ENCODE data around the gene EGFL7.

The EGFL7 gene

DNA sequence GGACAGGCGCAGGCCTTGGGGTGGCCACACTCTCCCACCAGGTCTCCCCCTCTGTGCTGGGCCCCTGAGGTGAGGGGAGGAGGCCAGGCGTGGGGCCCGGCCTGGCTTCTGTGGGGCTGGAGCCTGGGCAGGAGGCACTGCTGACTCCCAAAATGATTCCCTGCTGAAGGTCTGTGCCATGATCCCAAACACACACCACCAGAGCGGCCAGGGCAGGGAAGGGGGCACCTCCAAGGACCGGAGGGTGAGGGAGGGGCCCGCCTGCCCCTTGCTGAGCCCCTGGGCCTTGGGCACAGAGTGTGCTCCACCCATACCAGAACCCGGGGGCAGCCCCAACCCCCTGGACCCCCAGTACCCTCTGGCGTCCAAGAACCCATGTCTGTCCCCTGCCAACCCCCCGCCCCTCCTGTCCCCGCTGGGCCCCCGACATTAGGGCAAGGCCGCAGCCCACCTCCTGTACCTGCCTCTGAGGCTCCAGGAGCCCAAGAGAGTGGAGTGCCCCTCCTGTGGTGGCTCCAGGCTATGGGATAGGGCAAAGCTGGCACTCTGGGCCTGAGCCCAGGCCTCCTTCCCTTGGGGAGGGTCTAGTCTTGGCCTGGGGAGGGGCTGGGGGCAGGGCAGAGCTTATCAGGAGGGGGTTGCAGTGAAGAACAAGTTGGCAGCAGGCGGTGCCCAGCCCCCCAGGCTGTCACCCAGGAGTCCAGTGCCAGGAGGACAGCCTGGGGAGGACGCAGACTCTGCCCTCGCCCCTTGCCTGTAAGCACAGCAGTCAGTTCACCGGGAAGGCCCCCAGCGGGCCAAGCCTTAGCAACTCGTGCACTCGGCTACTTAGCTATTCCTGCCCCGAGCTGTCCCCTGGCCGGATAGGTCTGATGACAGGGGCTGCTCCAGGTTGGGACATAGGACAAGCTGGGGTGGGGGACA lies 2.6 kb upstream of the EGFL7 start:
- no peak for DNase-seq (ENCODE audit: low spot score)

DNA sequence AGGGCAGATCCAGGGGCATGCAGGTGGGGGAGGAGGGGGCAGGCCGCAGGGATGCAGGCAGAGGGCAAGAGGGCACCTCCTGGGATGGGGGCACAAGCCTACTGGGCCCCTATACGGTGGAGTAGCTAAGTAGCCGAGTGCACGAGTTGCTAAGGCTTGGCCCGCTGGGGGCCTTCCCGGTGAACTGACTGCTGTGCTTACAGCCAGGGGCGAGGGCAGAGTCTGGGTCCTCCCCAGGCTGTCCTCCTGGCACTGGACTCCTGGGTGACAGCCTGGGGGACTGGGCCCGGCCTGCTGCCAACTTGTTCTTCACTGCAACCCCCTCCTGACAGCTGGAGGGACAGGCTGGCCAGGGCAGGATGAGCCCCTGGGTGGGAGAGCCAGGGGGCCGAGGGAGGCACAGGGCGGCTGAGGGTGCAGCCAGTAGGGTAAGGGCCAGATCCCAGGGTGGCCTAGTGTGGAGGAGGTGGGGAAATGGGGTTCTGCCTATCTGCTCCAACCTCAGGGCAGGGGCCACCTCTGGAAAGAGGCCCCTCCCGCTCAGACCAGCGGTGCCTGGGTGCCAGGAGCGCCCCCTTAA lies 1.7 kb upstream of the EGFL7 start:
- no peak for DNase-seq (ENCODE audit: low spot score)

DNA sequence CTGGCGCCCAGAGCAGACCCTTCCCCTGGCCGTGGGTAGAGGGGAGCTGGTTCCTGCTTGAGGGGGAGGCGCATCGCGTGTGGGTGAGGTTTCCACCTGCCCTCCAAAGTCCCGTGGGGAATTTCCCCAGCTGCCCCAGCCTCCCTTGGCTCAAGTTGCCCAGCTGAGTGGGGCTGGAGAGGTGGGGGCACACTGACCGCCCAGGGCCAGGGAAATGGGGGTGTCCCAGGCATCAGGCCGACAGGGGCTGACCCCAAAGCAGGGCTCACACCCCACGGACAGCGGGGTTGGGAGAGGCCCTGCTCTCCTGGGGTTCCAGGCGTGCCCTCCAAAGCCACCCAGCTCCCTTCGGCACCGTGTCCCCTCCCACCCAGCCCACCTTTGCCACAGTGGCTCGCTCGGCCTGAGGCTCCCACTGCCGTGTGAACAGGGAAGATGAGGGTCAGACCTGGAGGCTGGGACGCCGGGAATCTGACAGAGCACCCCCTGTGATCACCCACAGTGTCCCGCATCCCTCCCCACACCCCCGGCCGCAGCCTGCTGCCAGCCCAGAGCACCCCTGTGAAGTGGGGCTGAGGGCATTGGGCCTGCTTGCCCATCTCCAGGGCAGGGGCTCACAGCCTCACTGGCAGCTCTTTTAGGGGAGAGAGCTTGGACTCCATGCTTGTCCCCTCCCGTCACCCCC lies 933 bp upstream of the EGFL7 start:
- no peak for DNase-seq (ENCODE audit: low spot score)

DNA sequence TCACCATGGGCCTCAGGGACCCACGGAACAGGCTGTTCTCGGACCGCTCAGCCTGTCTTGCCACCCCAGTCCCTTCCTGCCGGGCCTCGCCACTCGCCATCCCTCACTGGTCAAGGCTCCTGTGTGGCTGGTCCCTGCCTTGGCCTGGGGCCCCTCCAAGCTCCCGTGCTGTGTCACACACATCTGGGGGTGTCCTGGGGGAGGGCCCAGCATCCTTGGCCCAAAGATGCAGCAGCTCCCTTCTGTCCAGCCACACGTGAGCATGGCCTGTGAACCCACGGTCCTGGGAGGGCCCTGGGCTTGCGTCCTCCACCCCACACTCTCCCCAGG lies 425 bp upstream of the EGFL7 start:
- no peak for DNase-seq (ENCODE audit: low spot score)

DNA sequence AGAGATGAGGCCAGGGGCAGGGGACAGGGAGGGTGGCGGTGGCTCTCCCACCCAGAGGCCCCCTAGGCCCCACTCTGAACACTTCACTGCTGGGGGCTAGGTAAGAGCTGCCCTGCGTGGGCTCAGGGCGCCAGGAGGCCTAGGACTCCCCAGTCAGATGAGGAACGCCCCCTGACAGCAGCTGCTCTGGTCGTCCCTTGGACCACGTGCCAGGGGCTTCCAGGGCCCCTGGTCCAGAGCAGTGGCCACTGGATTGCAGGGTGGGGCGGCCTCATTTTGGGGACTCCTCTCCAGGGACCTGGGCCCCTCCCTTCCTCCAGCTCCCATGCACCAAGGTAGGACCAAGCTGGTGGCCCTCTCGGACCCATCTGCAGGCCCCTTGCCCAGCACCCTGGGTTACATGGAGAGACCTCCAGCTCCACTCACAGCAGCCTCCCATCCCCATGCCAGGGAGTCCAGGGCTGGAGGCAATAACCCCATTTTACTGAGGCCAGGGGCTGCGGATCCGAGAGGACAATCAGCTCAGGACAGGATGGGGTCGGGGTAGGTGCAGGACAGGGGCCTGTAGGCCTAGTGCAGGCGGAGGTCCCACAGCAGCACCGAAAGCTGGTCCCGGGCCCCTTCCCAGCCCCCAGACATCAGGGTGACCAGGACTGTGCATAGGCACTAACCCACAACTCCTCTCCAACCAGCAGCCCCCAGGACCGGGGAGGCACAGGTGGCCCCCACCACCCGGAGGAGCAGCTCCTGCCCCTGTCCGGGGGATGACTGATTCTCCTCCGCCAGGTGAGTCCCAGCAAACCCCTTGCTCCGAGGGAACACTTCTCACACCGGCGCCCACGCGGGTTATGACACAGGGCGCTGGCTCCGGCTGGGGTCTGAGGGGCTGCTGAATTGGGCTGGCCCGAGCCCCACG lies 1.5 kb downstream of the EGFL7 start:
- DNase-seq (ENCODE audit: low spot score): no peak

DNA sequence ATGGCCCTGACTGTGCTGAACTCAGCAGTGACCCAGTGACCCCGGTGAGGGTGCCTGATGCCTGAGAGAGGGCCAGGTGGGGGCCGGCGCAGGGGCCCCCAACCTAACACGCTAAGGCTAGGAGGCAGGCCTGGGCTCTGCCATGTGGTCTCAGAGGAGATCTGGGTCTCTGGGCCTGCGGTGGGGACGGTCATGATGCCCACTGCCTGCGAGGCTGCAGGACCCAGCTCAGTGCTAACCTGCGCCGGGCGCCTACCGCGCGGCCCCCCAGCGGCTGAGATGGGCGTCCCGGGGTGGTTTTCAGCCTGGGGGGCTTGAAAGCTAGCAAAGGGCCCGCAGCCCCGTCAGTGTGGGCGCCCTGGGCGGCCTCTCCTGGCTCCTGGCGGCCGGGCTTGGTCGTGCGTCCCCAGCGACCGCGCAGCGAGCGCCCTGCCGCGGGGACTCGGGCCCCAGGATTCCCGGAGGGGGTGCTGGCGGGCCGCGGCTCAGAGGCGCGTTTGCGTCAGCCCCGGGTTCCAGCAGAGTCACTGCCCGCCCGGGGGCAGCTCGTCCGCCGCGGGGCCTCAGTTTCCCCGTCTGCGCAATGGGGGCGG lies 2.5 kb downstream of the EGFL7 start:
- DNase-seq (ENCODE audit: low spot score): no peak

DNA sequence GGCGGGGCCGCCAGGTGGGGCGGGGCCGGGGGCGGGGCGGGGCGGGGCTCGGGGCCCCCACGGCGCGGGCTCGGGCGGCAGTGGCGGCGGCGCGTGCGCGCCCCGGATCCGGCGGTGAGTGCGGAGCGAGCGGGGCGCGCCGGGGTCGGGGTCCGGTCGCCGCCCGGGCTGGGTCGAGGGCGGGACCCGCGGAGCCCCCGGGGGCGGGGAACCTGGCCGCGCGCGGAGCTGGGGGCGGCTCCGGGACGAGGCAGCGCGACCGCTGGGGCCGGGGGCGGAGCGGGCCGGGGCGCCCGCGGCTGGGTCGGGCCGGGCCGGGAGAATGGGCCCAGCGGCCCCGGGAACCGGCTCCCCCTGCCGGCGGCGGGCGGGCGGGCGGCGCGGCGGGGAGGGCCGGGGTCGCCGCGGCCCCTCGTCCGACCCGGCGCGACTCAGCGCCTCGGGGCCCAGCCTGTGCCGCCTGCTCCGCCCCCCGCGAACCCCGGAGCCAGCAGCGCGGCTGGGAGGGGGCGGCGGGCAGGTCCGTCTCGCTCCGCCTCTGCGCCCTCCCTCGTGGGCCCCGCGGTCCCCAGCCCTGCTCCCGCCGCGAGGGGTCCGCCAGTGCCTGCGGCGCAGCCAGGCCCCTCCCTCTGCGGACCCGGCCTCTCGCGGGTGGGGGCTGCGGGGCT lies 3.1 kb downstream of the EGFL7 start:
- no peak for DNase-seq (ENCODE audit: low spot score)

DNA sequence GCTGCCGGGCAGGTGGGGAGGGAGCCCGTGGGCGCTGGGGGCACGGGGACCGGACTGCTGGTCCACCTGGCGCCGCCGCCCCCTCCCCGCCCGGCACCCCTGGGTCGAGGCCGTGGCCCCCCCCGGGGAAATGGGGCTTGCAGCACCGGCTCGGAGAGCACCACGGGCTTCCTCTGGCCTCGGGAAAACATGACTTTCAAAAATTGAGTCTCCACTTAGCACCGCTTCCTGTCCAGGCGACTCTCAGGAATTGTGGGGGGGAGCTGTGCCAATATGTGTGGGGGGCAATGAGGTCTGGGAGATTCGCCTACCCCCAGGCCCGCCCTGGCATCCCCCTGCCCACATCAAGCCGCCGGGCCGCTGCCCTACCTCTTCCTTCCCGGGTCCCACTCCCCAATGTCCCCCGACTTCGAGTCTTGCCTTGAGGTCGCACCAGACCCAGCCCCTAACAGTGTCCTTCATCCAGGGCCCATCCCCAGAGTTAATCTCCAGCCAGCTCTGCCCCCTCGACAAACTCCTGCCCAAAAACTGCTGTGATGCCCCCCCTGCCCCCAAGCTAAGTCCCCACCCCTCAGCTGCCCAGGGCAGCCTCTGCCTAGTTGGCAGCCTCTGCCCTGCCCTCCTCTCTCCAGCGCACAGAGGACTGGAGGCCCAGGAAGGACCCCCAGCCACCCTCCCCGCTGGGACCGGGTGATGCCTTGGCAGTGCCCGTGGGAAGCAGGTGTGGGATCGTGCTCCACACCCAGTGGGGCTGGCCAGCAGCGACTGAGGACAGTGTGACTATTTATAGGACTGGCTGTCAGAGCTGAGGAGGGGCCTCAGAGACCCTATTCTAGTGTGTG lies 3.9 kb downstream of the EGFL7 start:
- DNase-seq (ENCODE audit: low spot score): no peak

DNA sequence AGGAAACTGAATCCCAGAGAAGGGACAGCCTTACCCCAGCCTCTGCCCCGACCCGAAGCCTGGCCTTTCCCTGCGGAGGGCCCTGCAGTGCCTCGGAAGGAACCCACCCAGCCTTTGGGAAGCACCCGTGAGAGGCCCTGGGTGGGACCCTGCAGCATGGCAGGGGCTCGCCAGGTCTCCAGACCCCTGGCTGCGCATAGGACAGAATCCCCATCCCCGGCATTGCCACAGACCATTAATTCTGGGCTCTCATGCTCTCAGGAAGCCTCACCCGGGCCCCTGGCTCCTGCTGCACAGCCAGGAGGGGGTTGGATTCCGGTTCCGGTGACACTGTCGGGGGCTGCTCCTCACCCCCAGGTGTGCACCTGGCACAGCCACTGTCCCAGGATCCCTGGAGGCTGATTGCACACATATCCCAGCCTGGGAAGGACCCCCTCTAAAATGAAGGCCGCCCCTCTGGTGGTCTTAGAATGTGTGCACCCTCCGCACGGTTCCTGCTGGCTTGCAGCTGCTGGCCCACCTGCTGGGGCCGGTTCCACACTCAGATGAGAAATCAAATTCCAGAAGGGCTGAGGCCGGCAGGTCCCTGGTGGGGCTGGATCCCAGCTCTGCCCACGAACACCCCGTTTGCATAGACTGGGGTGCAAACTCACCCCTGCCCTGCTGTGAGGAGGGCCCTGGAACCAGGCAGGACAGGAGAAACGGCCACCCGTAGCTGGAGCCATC lies 4.7 kb downstream of the EGFL7 start:
- no peak for DNase-seq (ENCODE audit: low spot score)

DNA sequence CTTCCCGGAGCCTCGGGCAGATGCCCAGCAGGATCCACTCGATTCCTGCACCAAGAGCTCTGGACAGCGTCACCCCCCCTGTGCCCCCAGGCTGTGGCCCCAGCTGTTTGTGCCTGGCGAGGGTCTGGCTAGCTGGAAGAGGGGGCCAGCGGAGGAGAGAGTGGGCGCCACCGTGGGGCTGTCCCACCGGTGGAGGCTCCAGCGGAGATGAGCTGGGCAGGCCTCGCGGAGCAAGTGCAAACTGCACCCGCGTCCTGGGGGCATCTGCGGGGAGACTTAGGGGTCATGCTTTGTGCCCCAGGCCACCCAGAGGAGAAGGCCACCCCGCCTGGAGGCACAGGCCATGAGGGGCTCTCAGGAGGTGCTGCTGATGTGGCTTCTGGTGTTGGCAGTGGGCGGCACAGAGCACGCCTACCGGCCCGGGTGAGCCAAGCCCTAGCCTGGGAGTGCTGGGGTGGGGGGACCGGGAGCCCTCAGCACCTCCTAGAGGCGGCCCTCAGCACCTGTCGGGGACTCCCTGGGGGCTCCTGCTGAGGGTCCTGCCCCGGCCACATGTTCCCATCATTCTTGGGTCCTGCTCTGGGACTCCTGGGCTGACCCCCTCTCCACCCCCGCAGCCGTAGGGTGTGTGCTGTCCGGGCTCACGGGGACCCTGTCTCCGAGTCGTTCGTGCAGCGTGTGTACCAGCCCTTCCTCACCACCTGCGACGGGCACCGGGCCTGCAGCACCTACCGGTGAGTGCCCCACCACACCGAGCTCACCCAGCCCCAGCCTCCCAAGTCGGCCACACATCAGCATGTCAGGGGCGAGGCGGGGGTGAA lies 5.4 kb downstream of the EGFL7 start:
- no peak for DNase-seq (ENCODE audit: low spot score)

DNA sequence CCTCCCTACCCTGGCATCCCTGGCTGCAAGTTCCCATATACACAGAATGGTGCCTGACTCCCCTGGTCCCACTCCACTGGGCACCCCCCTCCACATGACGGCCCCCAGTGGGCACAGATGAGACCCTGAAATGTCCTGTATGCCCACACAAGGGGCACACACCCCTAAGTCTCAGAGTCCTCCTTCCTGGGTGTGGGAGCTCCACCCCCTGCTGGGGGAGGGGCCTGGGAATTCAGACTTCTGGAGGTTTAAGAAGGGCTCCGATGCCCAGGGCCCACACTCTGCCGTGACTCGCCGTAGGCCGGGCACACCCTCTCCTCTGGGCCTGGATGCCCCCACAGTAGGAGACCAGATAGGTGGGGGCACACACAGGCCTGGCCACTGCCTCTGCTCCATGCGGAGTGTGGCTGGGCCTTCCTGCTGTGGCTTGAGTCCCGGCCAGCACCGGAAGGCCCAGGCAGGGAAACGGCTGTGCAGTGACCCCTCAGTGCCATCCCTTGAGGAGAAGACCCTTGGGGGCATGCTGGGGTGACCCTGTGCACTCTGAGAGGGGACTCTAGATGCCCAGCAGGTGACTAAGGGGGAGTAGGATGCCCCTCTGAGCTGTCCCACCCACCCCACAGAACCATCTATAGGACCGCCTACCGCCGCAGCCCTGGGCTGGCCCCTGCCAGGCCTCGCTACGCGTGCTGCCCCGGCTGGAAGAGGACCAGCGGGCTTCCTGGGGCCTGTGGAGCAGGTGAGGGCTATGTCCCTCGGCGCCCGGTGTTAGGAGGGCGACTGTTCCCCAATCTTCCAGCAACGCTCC lies 6.5 kb downstream of the EGFL7 start:
- no peak for DNase-seq (ENCODE audit: low spot score)

DNA sequence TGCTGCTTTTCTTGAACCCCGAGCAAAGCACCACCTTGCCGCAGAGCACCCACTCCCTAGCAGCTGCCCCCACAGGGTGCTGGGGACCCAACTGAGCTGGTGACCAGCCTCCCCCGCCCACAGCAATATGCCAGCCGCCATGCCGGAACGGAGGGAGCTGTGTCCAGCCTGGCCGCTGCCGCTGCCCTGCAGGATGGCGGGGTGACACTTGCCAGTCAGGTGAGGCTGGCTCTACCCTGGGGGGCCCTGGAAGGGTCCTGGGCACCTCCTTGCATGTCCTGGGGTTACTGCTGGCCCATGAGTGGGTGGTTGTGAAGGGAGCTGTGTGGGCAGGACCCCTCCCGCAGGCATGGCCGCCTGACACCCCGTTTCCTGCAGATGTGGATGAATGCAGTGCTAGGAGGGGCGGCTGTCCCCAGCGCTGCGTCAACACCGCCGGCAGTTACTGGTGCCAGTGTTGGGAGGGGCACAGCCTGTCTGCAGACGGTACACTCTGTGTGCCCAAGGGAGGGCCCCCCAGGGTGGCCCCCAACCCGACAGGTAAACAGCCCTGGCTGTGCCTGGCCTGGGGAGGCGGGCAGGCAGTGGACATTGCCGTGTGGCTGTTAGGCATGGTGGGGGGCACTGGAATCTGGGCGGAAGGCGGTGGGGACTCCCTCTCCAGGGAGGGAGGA lies 7.2 kb downstream of the EGFL7 start:
- no peak for DNase-seq (ENCODE audit: low spot score)

DNA sequence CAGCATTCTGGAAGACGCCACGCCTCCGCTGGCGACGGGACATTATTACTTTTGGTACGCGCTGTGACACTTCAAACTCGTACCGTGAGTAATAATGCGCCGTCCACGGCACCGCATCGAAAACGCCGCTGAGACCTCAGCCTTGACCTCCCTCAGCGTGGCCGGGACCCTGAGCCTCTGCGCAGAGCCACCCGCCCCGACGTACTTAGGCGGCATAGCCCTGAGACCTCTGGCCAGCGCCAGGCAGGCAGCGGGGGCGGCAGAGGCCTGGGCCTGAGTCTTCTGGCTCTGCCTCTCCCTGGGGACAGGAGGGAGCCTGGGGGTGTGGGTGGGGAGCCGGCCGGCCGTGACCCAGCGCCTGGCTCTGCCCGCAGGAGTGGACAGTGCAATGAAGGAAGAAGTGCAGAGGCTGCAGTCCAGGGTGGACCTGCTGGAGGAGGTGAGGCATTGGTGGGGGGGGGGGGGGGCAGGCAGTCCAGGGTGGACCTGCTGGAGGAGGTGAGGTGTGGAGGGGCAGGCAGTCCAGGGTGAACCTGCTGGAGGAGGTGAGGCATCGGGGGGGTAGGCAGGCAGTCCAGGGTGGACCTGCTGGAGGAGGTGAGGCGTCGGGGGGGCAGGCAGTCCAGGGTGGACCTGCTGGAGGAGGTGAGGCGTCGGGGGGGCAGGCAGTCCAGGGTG lies 8.0 kb downstream of the EGFL7 start:
- no peak for DNase-seq (ENCODE audit: low spot score)

DNA sequence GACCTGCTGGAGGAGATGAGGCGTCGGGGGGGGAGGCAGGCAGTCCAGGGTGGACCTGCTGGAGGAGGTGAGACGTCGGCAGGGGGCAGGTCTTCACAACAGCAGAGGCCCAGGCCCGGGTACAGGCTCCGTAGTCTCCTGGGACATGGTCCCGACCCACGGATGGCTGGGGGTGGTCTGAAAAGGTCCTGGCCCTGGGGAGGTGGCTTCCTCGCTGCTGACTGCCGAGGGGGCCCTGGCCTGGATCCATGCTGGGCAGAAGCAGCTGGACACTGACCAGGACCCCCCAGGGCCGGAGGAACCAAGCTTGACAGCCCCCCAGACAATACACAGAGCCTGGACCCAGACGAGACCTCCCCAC lies 8.5 kb downstream of the EGFL7 start:
- no peak for DNase-seq (ENCODE audit: low spot score)

DNA sequence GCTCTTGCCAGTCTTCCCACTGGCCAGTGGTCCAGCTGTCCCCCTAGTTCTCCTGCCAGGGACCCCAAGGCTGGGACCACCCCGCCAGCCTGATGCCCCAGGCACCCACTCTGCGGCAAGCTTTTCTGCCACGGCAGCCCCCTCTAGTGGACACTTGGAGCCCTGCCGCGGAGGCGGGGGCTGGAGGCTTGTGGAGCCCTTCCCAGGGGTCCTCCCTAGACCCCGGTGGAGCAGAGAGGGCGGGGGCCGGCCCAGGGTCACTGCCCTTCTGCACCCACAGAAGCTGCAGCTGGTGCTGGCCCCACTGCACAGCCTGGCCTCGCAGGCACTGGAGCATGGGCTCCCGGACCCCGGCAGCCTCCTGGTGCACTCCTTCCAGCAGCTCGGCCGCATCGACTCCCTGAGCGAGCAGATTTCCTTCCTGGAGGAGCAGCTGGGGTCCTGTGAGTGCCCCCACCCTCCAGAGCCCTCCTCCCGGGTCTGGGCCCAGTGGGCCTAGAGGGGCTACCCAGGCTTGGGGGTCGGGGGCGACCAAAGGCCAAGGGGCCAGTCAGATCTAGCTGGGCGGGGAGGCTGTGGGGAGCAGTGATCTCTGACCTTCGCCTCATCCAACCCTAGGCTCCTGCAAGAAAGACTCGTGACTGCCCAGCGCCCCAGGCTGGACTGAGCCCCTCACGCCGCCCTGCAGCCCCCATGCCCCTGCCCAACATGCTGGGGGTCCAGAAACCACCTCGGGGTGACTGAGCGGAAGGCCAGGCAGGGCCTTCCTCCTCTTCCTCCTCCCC lies 9.1 kb downstream of the EGFL7 start:
- no peak for DNase-seq (ENCODE audit: low spot score)
